NCI-H460 (cell line): ENCODE results near the gene CPE. TPM values are rescaled to one million over a fixed set of nuclear protein-coding genes. Genes with fewer than 3 reads are reported as not detected.

Experiments
- DNase-seq: peaks from one replicate; pipeline ENCODE4 v3.0.0-alpha.2; 2016; ENCODE audit warnings: low read depth; ENCODE audit errors: extremely low read depth
- total RNA-seq: library from RNA; depleted of rRNA; stranded (reverse); fragments of >200 nt; shearing (Covaris generic); gene quantifications from 2 replicates; pipeline ENCODE4 v1.2.3, GENCODE V29; 2014

Gene CPE
- total RNA-seq, 1 experiment from 2014 or later, result 1.1 TPM

GRCh38 chr4:165364452-165365080, 14.2 kb upstream of the CPE start:
- no peak for DNase-seq

GRCh38 chr4:165367040-165367439, 11.8 kb upstream of the CPE start:
- no peak for DNase-seq

- DNase-seq, result no peak
Measured at GRCh38 chr4:165368114-165368513, 10.7 kb upstream of the CPE start.

GRCh38 chr4:165368567-165368966, 10.2 kb upstream of the CPE start:
- no peak for DNase-seq

- DNase-seq, result no peak
Measured at GRCh38 chr4:165369522-165369921, 9.3 kb upstream of the CPE start.

GRCh38 chr4:165370530-165370929, 8.3 kb upstream of the CPE start:
- DNase-seq, result no peak

- DNase-seq, result no peak
Measured at GRCh38 chr4:165375465-165375864, 3.3 kb upstream of the CPE start.

- DNase-seq, result no peak
Measured at GRCh38 chr4:165378398-165378744, 437 bp upstream of the CPE start.

- no peak for DNase-seq
Measured at GRCh38 chr4:165379678-165380064, 863 bp downstream of the CPE start.

GRCh38 chr4:165380805-165381204, 2.0 kb downstream of the CPE start:
- no peak for DNase-seq

- DNase-seq, result no peak
Measured at GRCh38 chr4:165381821-165382373, 3.1 kb downstream of the CPE start.

- DNase-seq, result no peak
Measured at GRCh38 chr4:165382640-165383039, 3.8 kb downstream of the CPE start.

- DNase-seq, result no peak
Measured at GRCh38 chr4:165383591-165384073, 4.8 kb downstream of the CPE start.

- DNase-seq, result no peak
Measured at GRCh38 chr4:165384186-165384585, 5.4 kb downstream of the CPE start.

- DNase-seq, result no peak
Measured at GRCh38 chr4:165384598-165384997, 5.8 kb downstream of the CPE start.

GRCh38 chr4:165385126-165385525, 6.3 kb downstream of the CPE start:
- DNase-seq, result no peak

- no peak for DNase-seq
Measured at GRCh38 chr4:165386328-165386727, 7.5 kb downstream of the CPE start.

GRCh38 chr4:165388756-165389155, 9.9 kb downstream of the CPE start:
- no peak for DNase-seq

- no peak for DNase-seq
Measured at GRCh38 chr4:165393051-165393450, 14.2 kb downstream of the CPE start.

- no peak for DNase-seq
Measured at GRCh38 chr4:165393704-165394103, 14.9 kb downstream of the CPE start.

GRCh38 chr4:165394275-165394674, 15.5 kb downstream of the CPE start:
- DNase-seq, result no peak

GRCh38 chr4:165398570-165398969, 19.8 kb downstream of the CPE start:
- no peak for DNase-seq

GRCh38 chr4:165402375-165402774, 23.6 kb downstream of the CPE start:
- no peak for DNase-seq
